Mammary epithelial cell (primary cell): ENCODE measurements around the gene TBC1D16.

Experiments
- CTCF ChIP-seq, 2 donors: IDR thresholded peaks in 1 of 2; conservative IDR thresholded peaks in 1 of 2; 2 replicates each; pipeline ENCODE4 v1.5.1; 2011 to 2012; ENCODE audit warnings: inconsistent platforms in 2 of 2, low read length in 2 of 2, mild to moderate bottlenecking in 2 of 2, control low read depth in 1 of 2, low read depth in 1 of 2; ENCODE audit not compliant: insufficient read depth in 1 of 2; ENCODE audit errors: extremely low read depth in 1 of 2
- EZH2 ChIP-seq: IDR thresholded peaks from 2 replicates; pipeline ENCODE4 v1.6.1; 2012; ENCODE audit warnings: low read length, inconsistent platforms, borderline replicate concordance

- TF ChIP-seq CTCF (conservative IDR thresholded peaks at IDR 0.05 in 1 of 2, IDR thresholded peaks at IDR 0.05 in 1 of 2; ENCODE audit: extremely low read depth in 1 of 2, insufficient read depth in 1 of 2, low read depth in 1 of 2, low read length in 2 of 2) = no peak
- TF ChIP-seq EZH2 = no peak
These were observed 34.5 kb downstream of the TBC1D16 start for GRCh38 chr17:80000981-80001775.
